GM23248 (cell line): Measurements from ENCODE around the gene AKT1S1. TPM values are rescaled to one million over a fixed set of nuclear protein-coding genes. Genes with fewer than 3 reads are reported as not detected.

Experiments used
- DNase-seq: peaks from one replicate; pipeline ENCODE4 v3.0.0-alpha.2; 2015
- H2AFZ ChIP-seq: fragments of 200-600 bp; sonication (generic); 2 replicates; pipeline ENCODE4 v1.6.1; 2016; ENCODE audit warnings: antibody characterized with exemption
- H3F3A ChIP-seq: fragments of 200-600 bp; sonication (generic); 2 replicates; pipeline ENCODE4 v1.6.1; 2016; ENCODE audit warnings: mild to moderate bottlenecking, antibody characterized with exemption, mixed run types; ENCODE audit not compliant: insufficient read depth
- H3K27ac ChIP-seq: fragments of 200-600 bp; sonication (generic); 2 replicates; pipeline ENCODE4 v1.5.1; 2016; ENCODE audit warnings: mild to moderate bottlenecking
- H3K27me3 ChIP-seq: fragments of 200-600 bp; sonication (generic); replicated peaks from 2 replicates; pipeline ENCODE4 v1.6.1; 2016; ENCODE audit warnings: mild to moderate bottlenecking; ENCODE audit not compliant: insufficient read depth
- H3K36me3 ChIP-seq: fragments of 200-600 bp; sonication (generic); 2 replicates; pipeline ENCODE4 v1.6.1; 2016; ENCODE audit warnings: low read depth, mild to moderate bottlenecking
- H3K4me1 ChIP-seq: fragments of 200-600 bp; sonication (generic); 2 replicates; pipeline ENCODE4 v1.6.1; 2016; ENCODE audit warnings: mild to moderate bottlenecking; ENCODE audit not compliant: insufficient read depth
- H3K4me2 ChIP-seq: fragments of 200-600 bp; sonication (generic); one replicate; pipeline ENCODE4 v1.6.1; 2016; ENCODE audit warnings: mild to moderate bottlenecking; ENCODE audit not compliant: unreplicated experiment
- H3K4me3 ChIP-seq: fragments of 200-600 bp; sonication (generic); 2 replicates; pipeline ENCODE4 v1.5.1; 2016; ENCODE audit warnings: mild to moderate bottlenecking
- H3K79me2 ChIP-seq: fragments of 200-600 bp; sonication (generic); 2 replicates; pipeline ENCODE4 v1.6.1; 2016; ENCODE audit warnings: mild to moderate bottlenecking; ENCODE audit not compliant: insufficient read depth
- H3K9ac ChIP-seq: fragments of 200-600 bp; sonication (generic); 2 replicates; pipeline ENCODE4 v1.6.1; 2016; ENCODE audit warnings: mild to moderate bottlenecking
- H3K9me2 ChIP-seq: fragments of 200-600 bp; sonication (generic); 2 replicates; pipeline ENCODE4 v1.6.1; 2016; ENCODE audit warnings: mixed run types, mild to moderate bottlenecking, moderate library complexity; ENCODE audit not compliant: insufficient read depth
- H3K9me3 ChIP-seq: fragments of 200-600 bp; sonication (generic); one replicate; pipeline ENCODE4 v1.6.1; 2017; ENCODE audit warnings: low read depth
- H4K20me1 ChIP-seq: fragments of 200-600 bp; sonication (generic); 2 replicates; pipeline ENCODE4 v1.6.0; 2016; ENCODE audit not compliant: insufficient read depth
- EZH2 ChIP-seq: fragments of 200-600 bp; sonication (generic); IDR thresholded peaks from 2 replicates; pipeline ENCODE4 v1.6.1; 2018; ENCODE audit warnings: antibody characterized with exemption, mild to moderate bottlenecking; ENCODE audit not compliant: insufficient read depth, poor library complexity, severe bottlenecking
- EZH2phosphoT487 ChIP-seq: fragments of 200-600 bp; sonication (generic); IDR thresholded peaks from 2 replicates; pipeline ENCODE4 v1.6.1; 2018; ENCODE audit warnings: antibody characterized with exemption, moderate library complexity, mild to moderate bottlenecking, low read depth; ENCODE audit not compliant: insufficient read depth
- WGBS, 2 experiments: methylation state at CpG; one replicate each; pipeline ENCODE4 v1.1.6; 2015 to 2017; ENCODE audit warnings: low lambda C conversion rate in 2 of 2, low coverage in 1 of 2; ENCODE audit errors: missing lambda C conversion rate in 2 of 2; 5-methylcytosine and 5-hydroxymethylcytosine counted together
- in situ Hi-C: fragments of 300-500 bp; cut with MboI; formaldehyde crosslinking; loops from 2 replicates; pipeline ENCODE4 v1.15.0; 2020
- polyA plus RNA-seq: library from polyadenylated mRNA; unstranded; fragments of >200 nt; fragmentation: Nextera tagmentation; extraction: Ambion mirVana; gene quantifications from 2 replicates; pipeline ENCODE4 v1.2.1, GENCODE V29; 2016
- total RNA-seq: library from RNA; depleted of rRNA; stranded (reverse); fragments of >200 nt; shearing (Covaris generic); gene quantifications from 2 replicates; pipeline ENCODE4 v1.2.3, GENCODE V29; 2014

The AKT1S1 gene
- total and polyA plus RNA-seq, 2 experiments from 2014 or later, result 17.3 to 60.4 TPM

DNA sequence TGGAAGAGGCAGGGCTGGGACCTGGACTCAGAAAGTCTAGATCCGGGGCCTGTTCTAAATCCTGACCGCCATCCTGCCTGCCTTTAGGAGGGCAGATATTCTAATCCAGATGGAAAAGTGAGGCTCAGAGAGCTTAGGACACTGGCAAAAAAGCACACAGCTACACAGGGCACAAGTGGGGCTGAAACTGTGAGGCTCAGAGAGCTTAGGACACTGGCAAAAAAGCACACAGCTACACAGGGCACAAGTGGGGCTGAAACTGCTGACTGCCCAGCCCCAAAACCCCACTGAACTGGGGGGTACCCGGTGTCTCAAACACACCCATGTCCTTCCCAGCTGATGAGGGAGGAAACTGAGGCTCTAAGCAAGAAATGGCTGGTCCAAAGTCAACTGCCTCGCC lies 2.0 kb downstream of the AKT1S1 start:
- Histone ChIP-seq H3K36me3 (0 out of 2 replicates have a peak, but pooled peaks cover 2% of the 10 kb centered on the region), H3F3A (0 out of 2 replicates have a peak, but pooled peaks cover 5% of the 10 kb centered on the region), H3K27me3 (no peaks in the 10 kb centered on the region), H3K4me2 (peak overlapping the region; percentile 93), H3K4me3 (peak overlapping the region; percentile 96), H3K9me3 (no peaks in the 10 kb centered on the region), H3K9ac (peak overlapping the region; percentile 98), H3K27ac (peak overlapping the region; percentile 95; the same call in 1 of the 2 replicates), H4K20me1 (no peaks in the 10 kb centered on the region), H3K4me1 (peaks cover 15% of the 10 kb centered on the region), H3K79me2 (peaks cover 63% of the 10 kb centered on the region), H2AFZ (no peak overlapping the region), H3K9me2 (no peaks in the 10 kb centered on the region)
- TF ChIP-seq EZH2phosphoT487, result no peak
- no peak for TF ChIP-seq EZH2
- DNase-seq, result no peak
- in situ Hi-C loops, result no loop called here
- 62 to 65% methylated on average over 4 of the region's 4 CpGs for WGBS, 2 experiments

DNA sequence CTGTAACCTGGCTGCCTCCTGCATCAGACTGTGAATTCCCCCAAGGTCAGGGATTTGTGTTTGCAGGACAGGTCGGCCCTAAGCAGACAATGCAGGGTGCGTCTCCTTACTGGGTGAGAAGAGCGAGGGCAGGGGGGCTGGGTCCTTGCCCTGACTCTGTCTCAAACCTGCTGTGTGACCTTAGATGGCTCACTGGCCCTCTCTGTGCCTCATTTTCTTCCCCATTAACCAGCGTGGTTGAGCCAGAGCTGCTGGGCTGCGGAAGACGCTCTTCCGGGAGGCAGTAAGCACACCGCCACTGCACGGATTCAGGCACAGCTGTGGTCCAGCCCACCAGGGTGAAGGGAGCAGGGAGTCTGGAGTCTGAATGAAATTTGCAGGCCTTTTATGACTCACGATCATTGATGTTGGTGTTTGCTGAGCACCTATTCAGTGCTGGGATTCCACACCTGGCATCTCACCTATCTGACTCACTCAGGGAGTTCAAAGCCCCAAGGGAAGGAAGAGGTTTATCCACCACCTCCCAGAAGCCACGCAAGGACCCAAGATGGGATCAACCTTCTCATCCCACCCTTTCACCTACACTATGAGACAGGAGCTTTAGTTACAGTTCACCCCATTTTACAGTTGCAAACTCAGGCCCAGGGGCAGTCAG lies 2.5 kb downstream of the AKT1S1 start:
- H4K20me1 ChIP-seq, result no peaks in the 10 kb centered on the region
- H3K27me3 ChIP-seq, result no peaks in the 10 kb centered on the region
- 0 out of 2 replicates have a peak, but pooled peaks cover 2% of the 10 kb centered on the region for H3K36me3 ChIP-seq
- H3K79me2 ChIP-seq, result peaks cover 63% of the 10 kb centered on the region
- H3K9ac ChIP-seq, result peak overlapping the region; percentile 98
- H3K27ac ChIP-seq, result no peak overlapping the region
- WGBS, 2 experiments, result 93 to 94% methylated on average over 11 of the region's 11 CpGs
- peak overlapping the region; percentile 96 for H3K4me3 ChIP-seq
- in situ Hi-C loops, result no loop called here
- H3K4me1 ChIP-seq, result peaks cover 17% of the 10 kb centered on the region
- 0 out of 2 replicates have a peak, but pooled peaks cover 6% of the 10 kb centered on the region for H3F3A ChIP-seq
- no peak for TF ChIP-seq EZH2phosphoT487
- no peak for TF ChIP-seq EZH2
- no peaks in the 10 kb centered on the region for H3K9me2 ChIP-seq
- H3K4me2 ChIP-seq, result peak overlapping the region; percentile 93
- DNase-seq, result no peak
- no peak overlapping the region for H2AFZ ChIP-seq
- H3K9me3 ChIP-seq, result no peaks in the 10 kb centered on the region

DNA sequence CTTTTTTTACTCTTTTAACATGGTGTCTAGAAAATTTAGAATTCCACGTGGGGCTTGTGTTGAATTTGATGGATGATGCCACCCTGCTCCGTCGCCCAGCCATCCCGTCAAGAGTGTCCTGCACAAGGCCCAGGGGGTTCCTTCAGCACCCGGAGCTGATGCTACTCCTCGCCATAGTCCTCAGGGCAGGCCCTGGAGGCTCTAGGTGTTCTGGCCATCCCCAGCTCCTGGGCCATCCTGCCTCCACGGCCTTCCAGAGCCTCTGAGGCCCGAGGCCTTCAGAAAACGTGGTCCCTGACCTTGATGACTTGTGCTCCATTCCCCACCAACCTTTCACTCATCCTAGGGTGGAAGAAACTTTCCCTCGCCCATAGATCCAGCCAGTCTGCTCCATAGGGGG lies 3.3 kb downstream of the AKT1S1 start:
- H3K36me3 ChIP-seq, result 0 out of 2 replicates have a peak, but pooled peaks cover 2% of the 10 kb centered on the region
- H3K4me1 ChIP-seq, result peaks cover 19% of the 10 kb centered on the region
- DNase-seq, result no peak
- H3K27me3 ChIP-seq, result no peaks in the 10 kb centered on the region
- no peak overlapping the region for H3K4me2 ChIP-seq
- H3K9ac ChIP-seq, result no peak overlapping the region
- WGBS, 2 experiments, result 92 to 96% methylated on average over 10 of the region's 10 CpGs
- in situ Hi-C loops, result no loop called here
- no peaks in the 10 kb centered on the region for H3K9me2 ChIP-seq
- H3F3A ChIP-seq, result 0 out of 2 replicates have a peak, but pooled peaks cover 6% of the 10 kb centered on the region
- H3K27ac ChIP-seq, result no peak overlapping the region
- H3K9me3 ChIP-seq, result no peaks in the 10 kb centered on the region
- no peaks in the 10 kb centered on the region for H4K20me1 ChIP-seq
- no peak for TF ChIP-seq EZH2phosphoT487
- TF ChIP-seq EZH2, result no peak
- no peak overlapping the region for H2AFZ ChIP-seq
- peaks cover 56% of the 10 kb centered on the region for H3K79me2 ChIP-seq
- no peak overlapping the region for H3K4me3 ChIP-seq

DNA sequence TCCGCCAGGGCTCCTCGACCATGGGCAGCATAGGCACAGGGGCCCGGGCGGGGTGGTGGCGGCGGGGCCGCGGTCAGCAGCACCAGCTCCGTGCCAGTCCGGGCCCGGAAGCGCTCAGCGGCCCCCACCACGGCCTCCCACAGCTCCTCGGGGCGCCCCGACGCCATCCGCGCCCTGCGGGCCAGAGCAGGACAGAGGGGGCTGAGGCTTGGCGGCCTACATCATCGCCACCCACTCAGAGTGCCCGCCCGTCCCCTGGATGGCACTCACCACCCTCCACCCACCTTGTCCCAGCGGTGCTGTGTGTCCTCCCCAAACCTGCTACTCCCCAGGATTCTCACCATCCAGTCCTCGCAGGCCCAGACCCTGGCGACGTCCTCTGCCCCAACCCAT lies 4.0 kb downstream of the AKT1S1 start:
- H3K79me2 ChIP-seq, result peaks cover 51% of the 10 kb centered on the region
- TF ChIP-seq EZH2 (no peak), EZH2phosphoT487 (no peak)
- WGBS, 2 experiments, result 89 to 92% methylated on average over 10 to 24 of the region's 29 CpGs

More for the DNA sequence above, 4.0 kb downstream of the AKT1S1 start:
- no peaks in the 10 kb centered on the region for H3K27me3 ChIP-seq
- H2AFZ ChIP-seq, result no peak overlapping the region
- H3K36me3 ChIP-seq, result 0 out of 2 replicates have a peak, but pooled peaks cover 2% of the 10 kb centered on the region
- in situ Hi-C loops, result no loop called here
- H3K4me2 ChIP-seq, result no peak overlapping the region
- H3K9me2 ChIP-seq, result no peaks in the 10 kb centered on the region
- H3F3A ChIP-seq, result peaks cover 10% of the 10 kb centered on the region; the same call in 1 of the 2 replicates
- no peaks in the 10 kb centered on the region for H3K9me3 ChIP-seq
- peaks cover 19% of the 10 kb centered on the region for H3K4me1 ChIP-seq
- no peak overlapping the region for H3K27ac ChIP-seq
- no peak overlapping the region for H3K4me3 ChIP-seq
- no peak overlapping the region for H3K9ac ChIP-seq
- no peaks in the 10 kb centered on the region for H4K20me1 ChIP-seq
- DNase-seq, result no peak
